Measurements from ENCODE around the gene ZC3H7A.

The ZC3H7A gene

GRCh38 chr16:11740567-11740966, 56.5 kb downstream of the ZC3H7A start:
- H3K9me3 Mint-ChIP-seq = no peaks in the 10 kb centered on the region
- H3K27ac Mint-ChIP-seq = no peak overlapping the region
- peaks cover 21% of the 10 kb centered on the region for H3K36me3 Mint-ChIP-seq (ENCODE audit: low read depth)
- H3K27me3 Mint-ChIP-seq = no peaks in the 10 kb centered on the region
- no peak for ATAC-seq
- H3K4me3 Mint-ChIP-seq = peak overlapping the region; percentile 89
- DNase-seq = no peak
- H3K4me1 Mint-ChIP-seq = peaks cover 57% of the 10 kb centered on the region

GRCh38 chr16:11738742-11739544, 58.1 kb downstream of the ZC3H7A start:
- Mint-ChIP-seq H3K27ac (peak overlapping the region; percentile 21), H3K36me3 (ENCODE audit: low read depth) (peaks cover 27% of the 10 kb centered on the region), H3K4me3 (no peak overlapping the region), H3K4me1 (peaks cover 60% of the 10 kb centered on the region), H3K27me3 (no peaks in the 10 kb centered on the region), H3K9me3 (no peaks in the 10 kb centered on the region)
- DNase-seq (no peak), ATAC-seq (no peak)

GRCh38 chr16:11737713-11738112, 59.3 kb downstream of the ZC3H7A start:
- H3K4me1 Mint-ChIP-seq = peaks cover 52% of the 10 kb centered on the region

DNA sequence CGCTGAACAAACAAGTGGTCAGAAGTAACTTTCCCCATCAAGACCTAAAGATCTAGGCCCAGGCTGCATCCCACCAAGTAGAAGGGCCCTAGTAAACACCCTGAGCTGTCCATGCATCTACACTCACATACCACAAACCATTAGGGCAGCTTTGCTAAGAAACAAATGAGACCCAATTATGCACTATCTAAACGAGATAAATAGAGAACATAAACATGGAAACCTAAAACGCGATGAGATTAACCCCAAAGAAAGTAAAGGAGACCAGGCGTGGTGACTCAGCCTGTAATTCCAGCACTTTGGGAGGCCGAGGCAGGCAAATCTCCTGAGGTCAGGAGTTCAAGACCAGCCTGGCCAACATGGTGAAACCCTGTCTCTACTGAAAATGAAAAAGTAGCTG, 60.2 kb downstream of the ZC3H7A start:
- Mint-ChIP-seq H3K27me3 (no peaks in the 10 kb centered on the region), H3K4me3 (no peak overlapping the region), H3K4me1 (peaks cover 52% of the 10 kb centered on the region), H3K27ac (no peak overlapping the region), H3K9me3 (no peaks in the 10 kb centered on the region), H3K36me3 (ENCODE audit: low read depth) (peaks cover 43% of the 10 kb centered on the region)
- DNase-seq (no peak), ATAC-seq (no peak)

More at GRCh38 chr16:11737713-11738112, 59.3 kb downstream of the ZC3H7A start:
- H3K27ac Mint-ChIP-seq = no peak overlapping the region
- DNase-seq (no peak), ATAC-seq (no peak)
- H3K9me3 Mint-ChIP-seq = no peaks in the 10 kb centered on the region
- peaks cover 36% of the 10 kb centered on the region for H3K36me3 Mint-ChIP-seq (ENCODE audit: low read depth)
- H3K27me3 Mint-ChIP-seq = no peaks in the 10 kb centered on the region
- no peak overlapping the region for H3K4me3 Mint-ChIP-seq

DNA sequence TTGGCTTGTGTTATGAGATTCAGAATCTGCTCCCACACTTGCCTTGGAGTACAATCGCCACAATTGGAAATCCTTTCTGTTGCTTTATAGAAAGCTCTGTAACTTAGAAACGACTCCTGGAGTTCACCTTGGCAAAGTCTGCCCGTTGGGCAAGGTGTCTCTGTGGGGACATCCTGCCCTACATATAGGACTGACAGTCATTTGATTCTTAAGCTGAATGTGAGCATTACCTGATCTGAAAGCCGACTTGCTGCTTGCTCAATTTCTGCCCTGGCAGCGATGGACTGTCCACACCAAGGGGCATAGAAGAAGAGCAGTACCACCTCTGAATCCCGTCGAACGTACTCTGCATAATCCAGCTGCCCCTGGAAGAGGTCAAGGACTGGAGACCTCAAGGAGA, 61.3 kb downstream of the ZC3H7A start:
- peaks cover 52% of the 10 kb centered on the region for H3K36me3 Mint-ChIP-seq (ENCODE audit: low read depth)
- H3K4me1 Mint-ChIP-seq = peaks cover 42% of the 10 kb centered on the region
- H3K4me3 Mint-ChIP-seq = no peak overlapping the region
- H3K27me3 Mint-ChIP-seq = no peaks in the 10 kb centered on the region
- no peak for ATAC-seq
- H3K9me3 Mint-ChIP-seq = no peaks in the 10 kb centered on the region
- no peak overlapping the region for H3K27ac Mint-ChIP-seq
- DNase-seq = no peak

DNA sequence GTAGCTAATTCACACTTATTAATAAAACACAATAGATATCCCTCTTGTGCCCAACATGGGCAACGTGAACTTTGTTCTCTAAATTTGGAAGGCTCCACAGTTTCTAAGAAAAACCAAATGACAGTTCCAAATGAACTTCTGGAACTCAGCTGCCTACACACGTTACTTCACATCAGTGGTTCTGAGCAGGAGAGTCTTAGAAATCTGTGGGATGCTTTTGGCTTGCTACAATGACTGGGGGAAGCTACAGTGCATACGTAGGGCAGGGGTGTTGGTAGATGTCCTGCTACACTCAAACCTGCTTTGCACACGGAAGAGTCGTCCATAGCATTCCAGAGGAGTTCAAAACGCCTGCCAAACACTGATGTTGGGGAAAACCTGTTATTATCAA, 62.4 kb downstream of the ZC3H7A start:
- H3K4me1 Mint-ChIP-seq = peaks cover 34% of the 10 kb centered on the region
- H3K4me3 Mint-ChIP-seq = no peak overlapping the region
- DNase-seq = no peak
- H3K36me3 Mint-ChIP-seq (ENCODE audit: low read depth) = peaks cover 61% of the 10 kb centered on the region
- H3K27me3 Mint-ChIP-seq = no peaks in the 10 kb centered on the region
- no peak overlapping the region for H3K27ac Mint-ChIP-seq
- H3K9me3 Mint-ChIP-seq = no peaks in the 10 kb centered on the region
- no peak for ATAC-seq

- no peaks in the 10 kb centered on the region for H3K27me3 Mint-ChIP-seq
- H3K27ac Mint-ChIP-seq = no peak overlapping the region
- H3K4me3 Mint-ChIP-seq = no peak overlapping the region
- H3K9me3 Mint-ChIP-seq = no peaks in the 10 kb centered on the region
- H3K4me1 Mint-ChIP-seq = peaks cover 29% of the 10 kb centered on the region
- no peak for DNase-seq
- no peak for ATAC-seq
- peaks cover 66% of the 10 kb centered on the region for H3K36me3 Mint-ChIP-seq (ENCODE audit: low read depth)
These were observed 62.9 kb downstream of the ZC3H7A start for GRCh38 chr16:11734025-11734652.

GRCh38 chr16:11731222-11731621, 65.8 kb downstream of the ZC3H7A start:
- H3K36me3 Mint-ChIP-seq (ENCODE audit: low read depth) = peaks cover 65% of the 10 kb centered on the region
- no peak overlapping the region for H3K27ac Mint-ChIP-seq
- DNase-seq = no peak
- H3K4me1 Mint-ChIP-seq = peaks cover 29% of the 10 kb centered on the region
- H3K9me3 Mint-ChIP-seq = no peaks in the 10 kb centered on the region
- no peaks in the 10 kb centered on the region for H3K27me3 Mint-ChIP-seq
- no peak overlapping the region for H3K4me3 Mint-ChIP-seq
- no peak for ATAC-seq

DNA sequence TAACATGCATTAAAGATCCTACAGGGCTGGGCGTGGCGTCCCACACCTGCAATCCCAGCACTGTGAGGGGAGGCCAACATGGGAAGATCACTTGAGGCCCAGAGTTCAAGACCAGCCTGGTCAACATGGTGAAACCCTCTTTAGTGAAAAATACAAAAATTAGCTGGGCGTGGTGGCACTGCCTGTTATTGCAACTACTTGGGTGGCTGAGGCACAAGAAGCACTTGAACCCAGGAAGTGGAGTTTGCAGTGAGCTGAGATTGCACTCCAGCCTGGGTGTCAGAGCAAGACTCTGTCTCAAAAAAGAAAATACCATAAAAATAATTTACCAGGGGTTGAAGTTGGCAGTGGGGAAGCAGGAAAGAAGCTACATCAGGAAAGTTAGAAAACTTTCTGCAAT, 67.3 kb downstream of the ZC3H7A start:
- Mint-ChIP-seq H3K36me3 (ENCODE audit: low read depth) (peaks cover 59% of the 10 kb centered on the region), H3K4me3 (no peak overlapping the region)

GRCh38 chr16:11727796-11728543, 69.1 kb downstream of the ZC3H7A start:
- H3K4me3 Mint-ChIP-seq = no peak overlapping the region
- H3K9me3 Mint-ChIP-seq = no peaks in the 10 kb centered on the region
- H3K27me3 Mint-ChIP-seq = no peaks in the 10 kb centered on the region
- H3K36me3 Mint-ChIP-seq (ENCODE audit: low read depth) = peaks cover 53% of the 10 kb centered on the region
- peak overlapping the region; percentile 28 for H3K27ac Mint-ChIP-seq
- no peak for DNase-seq
- peak; percentile 69 for ATAC-seq
- peaks cover 20% of the 10 kb centered on the region for H3K4me1 Mint-ChIP-seq

More for the DNA sequence above, 67.3 kb downstream of the ZC3H7A start:
- Mint-ChIP-seq H3K27ac (no peak overlapping the region), H3K9me3 (no peaks in the 10 kb centered on the region), H3K27me3 (no peaks in the 10 kb centered on the region), H3K4me1 (peaks cover 27% of the 10 kb centered on the region)
- no peak for ATAC-seq
- no peak for DNase-seq

GRCh38 chr16:11726008-11726407, 71.0 kb downstream of the ZC3H7A start:
- Mint-ChIP-seq H3K27me3 (no peaks in the 10 kb centered on the region), H3K27ac (no peak overlapping the region), H3K36me3 (ENCODE audit: low read depth) (peaks cover 44% of the 10 kb centered on the region), H3K4me1 (peaks cover 20% of the 10 kb centered on the region), H3K4me3 (no peak overlapping the region), H3K9me3 (no peaks in the 10 kb centered on the region)
- DNase-seq (no peak), ATAC-seq (no peak)

DNA sequence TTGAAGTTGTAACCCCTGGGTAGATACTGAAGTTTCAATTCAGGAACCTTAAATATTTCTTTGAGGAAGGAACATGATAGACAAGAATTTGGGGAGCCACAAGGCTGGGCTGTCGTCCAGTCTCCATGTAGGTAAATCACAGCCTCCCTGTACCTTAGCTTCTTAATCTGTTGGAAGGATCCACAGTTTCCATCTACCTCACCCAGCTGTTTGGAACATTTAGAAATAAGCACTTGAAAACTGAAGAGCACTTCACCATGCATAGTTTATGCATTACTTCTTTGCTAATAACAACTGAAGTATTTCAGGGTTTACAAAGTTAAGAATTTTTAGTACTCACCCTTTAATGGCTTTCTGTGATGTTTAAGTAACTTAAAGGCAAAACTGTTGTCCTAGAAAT, 71.6 kb downstream of the ZC3H7A start:
- Mint-ChIP-seq H3K27me3 (no peaks in the 10 kb centered on the region), H3K36me3 (ENCODE audit: low read depth) (peaks cover 44% of the 10 kb centered on the region), H3K9me3 (no peaks in the 10 kb centered on the region), H3K4me1 (peaks cover 20% of the 10 kb centered on the region), H3K27ac (no peak overlapping the region), H3K4me3 (no peak overlapping the region)
- DNase-seq = no peak
- no peak for ATAC-seq

DNA sequence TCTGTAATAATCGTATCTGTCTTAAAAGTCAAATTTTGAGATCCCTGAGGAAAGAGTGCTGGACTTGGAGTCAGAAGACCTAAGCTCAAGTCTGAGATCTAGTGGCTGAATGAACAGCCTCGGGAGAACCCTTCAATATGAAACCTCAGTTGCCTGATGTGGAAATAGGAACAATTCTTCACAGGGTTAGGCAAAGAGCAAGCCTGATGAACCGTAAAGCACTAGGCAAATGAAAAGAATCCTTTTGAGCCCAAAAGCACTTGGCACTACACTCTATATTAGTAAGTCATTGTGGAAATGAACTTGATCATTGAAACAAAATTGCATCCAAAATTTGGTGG, 74.6 kb downstream of the ZC3H7A start:
- no peak overlapping the region for H3K27ac Mint-ChIP-seq
- H3K4me3 Mint-ChIP-seq = no peak overlapping the region
- H3K36me3 Mint-ChIP-seq (ENCODE audit: low read depth) = peaks cover 29% of the 10 kb centered on the region
- no peak for DNase-seq
- no peaks in the 10 kb centered on the region for H3K9me3 Mint-ChIP-seq
- no peak for ATAC-seq
- H3K4me1 Mint-ChIP-seq = peaks cover 4% of the 10 kb centered on the region
- no peaks in the 10 kb centered on the region for H3K27me3 Mint-ChIP-seq

DNA sequence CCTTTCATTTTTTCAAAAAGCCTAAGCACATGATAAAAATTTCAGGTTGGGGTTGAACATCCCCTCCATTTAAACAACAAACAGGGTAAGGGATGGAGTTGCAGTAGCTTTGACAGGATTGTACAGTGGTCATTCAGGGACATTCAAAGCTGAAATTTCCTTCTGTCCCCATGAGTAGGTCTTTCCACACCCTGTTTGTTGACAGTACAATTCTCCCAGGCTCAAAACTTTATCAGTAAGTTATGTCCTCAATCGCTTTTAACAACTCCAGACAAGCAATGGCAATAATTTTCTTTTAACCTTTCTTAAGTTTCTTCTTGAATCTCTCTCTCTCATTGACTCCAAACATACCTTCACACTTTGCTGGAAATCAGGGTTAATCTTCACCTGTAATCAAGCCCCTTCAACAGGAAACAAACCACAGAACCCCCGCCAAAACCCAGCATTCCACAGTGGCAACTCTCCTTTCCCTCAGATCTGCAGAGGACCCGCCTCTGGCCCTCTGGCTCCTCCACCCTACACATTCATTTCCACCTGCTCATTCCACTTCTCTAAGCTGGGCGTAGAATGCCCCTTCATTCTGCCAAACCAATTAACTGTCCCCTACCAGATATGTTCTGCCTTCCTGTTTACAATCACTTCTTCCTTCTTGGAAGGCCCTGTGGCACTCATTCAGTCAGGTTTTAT, 75.1 kb downstream of the ZC3H7A start:
- H3K4me3 Mint-ChIP-seq = no peak overlapping the region
- H3K27me3 Mint-ChIP-seq = no peaks in the 10 kb centered on the region
- H3K27ac Mint-ChIP-seq = no peak overlapping the region
- ATAC-seq = no peak
- H3K4me1 Mint-ChIP-seq = peaks cover 2% of the 10 kb centered on the region
- no peak for DNase-seq
- peaks cover 27% of the 10 kb centered on the region for H3K36me3 Mint-ChIP-seq (ENCODE audit: low read depth)
- H3K9me3 Mint-ChIP-seq = no peaks in the 10 kb centered on the region
